Nucleus accumbens (tissue), 56 donors: ENCODE results near the gene KNTC1.
"Not testable (repeated sequence)": the region's sequence is repeated elsewhere in the genome, so short reads cannot be mapped to it uniquely, and the experiment has no call there.

ENCODE experiments used
- DNase-seq, 56 donors: peaks; one replicate each; lab custom pipeline; 2025; lab: John Stamatoyannopoulos, UW

Gene KNTC1

GRCh38 chr12:122544537-122544936, 17.5 kb downstream of the KNTC1 start:
- no peak for DNase-seq

- DNase-seq, result no peak
Observed at GRCh38 chr12:122545855-122546254, 18.8 kb downstream of the KNTC1 start.

- DNase-seq, result no peak
Observed at GRCh38 chr12:122547330-122547729, 20.3 kb downstream of the KNTC1 start.

- DNase-seq, result no peak
Observed at GRCh38 chr12:122558745-122559641, 31.9 kb downstream of the KNTC1 start.

- DNase-seq, result no peak
Observed at GRCh38 chr12:122560138-122560537, 33.1 kb downstream of the KNTC1 start.

GRCh38 chr12:122563361-122563760, 36.3 kb downstream of the KNTC1 start:
- DNase-seq, result no peak

GRCh38 chr12:122566816-122567215, 39.8 kb downstream of the KNTC1 start:
- not testable (repeated sequence) for DNase-seq

GRCh38 chr12:122569288-122569687, 42.2 kb downstream of the KNTC1 start:
- no peak for DNase-seq

GRCh38 chr12:122570006-122570405, 43.0 kb downstream of the KNTC1 start:
- DNase-seq, result not testable (repeated sequence)

GRCh38 chr12:122571821-122572220, 44.8 kb downstream of the KNTC1 start:
- no peak for DNase-seq

- DNase-seq, result not testable (repeated sequence)
Observed at GRCh38 chr12:122583294-122583693, 56.2 kb downstream of the KNTC1 start.

GRCh38 chr12:122584177-122584863, 57.3 kb downstream of the KNTC1 start:
- DNase-seq, result no peak

- no peak for DNase-seq
Observed at GRCh38 chr12:122590990-122591389, 63.9 kb downstream of the KNTC1 start.

GRCh38 chr12:122591966-122592365, 64.9 kb downstream of the KNTC1 start:
- not testable (repeated sequence) for DNase-seq

GRCh38 chr12:122592543-122592942, 65.5 kb downstream of the KNTC1 start:
- DNase-seq, result not testable (repeated sequence)

- DNase-seq, result no peak
Observed at GRCh38 chr12:122593910-122594309, 66.9 kb downstream of the KNTC1 start.

GRCh38 chr12:122596838-122597237, 69.8 kb downstream of the KNTC1 start:
- no peak for DNase-seq

GRCh38 chr12:122602456-122602855, 75.4 kb downstream of the KNTC1 start:
- no peak for DNase-seq

- no peak for DNase-seq
Observed at GRCh38 chr12:122604993-122605392, 77.9 kb downstream of the KNTC1 start.

GRCh38 chr12:122609732-122610131, 82.7 kb downstream of the KNTC1 start:
- DNase-seq, result no peak

GRCh38 chr12:122610207-122610606, 83.2 kb downstream of the KNTC1 start:
- DNase-seq, result no peak

GRCh38 chr12:122610911-122611310, 83.9 kb downstream of the KNTC1 start:
- DNase-seq, result no peak
